ENCODE results near the gene PTGER1.

GRCh38 chr19:14460935-14461334 is 14.2 kb downstream of the PTGER1 start:
- TF ChIP-seq, protein P1, sequence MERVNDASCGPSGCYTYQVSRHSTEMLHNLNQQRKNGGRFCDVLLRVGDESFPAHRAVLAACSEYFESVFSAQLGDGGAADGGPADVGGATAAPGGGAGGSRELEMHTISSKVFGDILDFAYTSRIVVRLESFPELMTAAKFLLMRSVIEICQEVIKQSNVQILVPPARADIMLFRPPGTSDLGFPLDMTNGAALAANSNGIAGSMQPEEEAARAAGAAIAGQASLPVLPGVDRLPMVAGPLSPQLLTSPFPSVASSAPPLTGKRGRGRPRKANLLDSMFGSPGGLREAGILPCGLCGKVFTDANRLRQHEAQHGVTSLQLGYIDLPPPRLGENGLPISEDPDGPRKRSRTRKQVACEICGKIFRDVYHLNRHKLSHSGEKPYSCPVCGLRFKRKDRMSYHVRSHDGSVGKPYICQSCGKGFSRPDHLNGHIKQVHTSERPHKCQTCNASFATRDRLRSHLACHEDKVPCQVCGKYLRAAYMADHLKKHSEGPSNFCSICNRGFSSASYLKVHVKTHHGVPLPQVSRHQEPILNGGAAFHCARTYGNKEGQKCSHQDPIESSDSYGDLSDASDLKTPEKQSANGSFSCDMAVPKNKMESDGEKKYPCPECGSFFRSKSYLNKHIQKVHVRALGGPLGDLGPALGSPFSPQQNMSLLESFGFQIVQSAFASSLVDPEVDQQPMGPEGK (CRISPR knock-in tag; IDR thresholded peaks at IDR 0.05; ENCODE audit: borderline replicate concordance), result no peak
- no peak for TF ChIP-seq BACH2 (CRISPR knock-in tag; IDR thresholded peaks at IDR 0.05; ENCODE audit: borderline replicate concordance)
- TF ChIP-seq, protein P2, sequence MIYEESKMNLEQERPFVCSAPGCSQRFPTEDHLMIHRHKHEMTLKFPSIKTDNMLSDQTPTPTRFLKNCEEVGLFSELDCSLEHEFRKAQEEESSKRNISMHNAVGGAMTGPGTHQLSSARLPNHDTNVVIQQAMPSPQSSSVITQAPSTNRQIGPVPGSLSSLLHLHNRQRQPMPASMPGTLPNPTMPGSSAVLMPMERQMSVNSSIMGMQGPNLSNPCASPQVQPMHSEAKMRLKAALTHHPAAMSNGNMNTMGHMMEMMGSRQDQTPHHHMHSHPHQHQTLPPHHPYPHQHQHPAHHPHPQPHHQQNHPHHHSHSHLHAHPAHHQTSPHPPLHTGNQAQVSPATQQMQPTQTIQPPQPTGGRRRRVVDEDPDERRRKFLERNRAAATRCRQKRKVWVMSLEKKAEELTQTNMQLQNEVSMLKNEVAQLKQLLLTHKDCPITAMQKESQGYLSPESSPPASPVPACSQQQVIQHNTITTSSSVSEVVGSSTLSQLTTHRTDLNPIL (CRISPR knock-in tag; IDR thresholded peaks at IDR 0.05; ENCODE audit: low read depth), result no peak
- no peak for TF ChIP-seq POU6F1 (CRISPR knock-in tag; IDR thresholded peaks at IDR 0.05; ENCODE audit: borderline replicate concordance, low read depth)
- no peak for TF ChIP-seq ZFP3 (CRISPR knock-in tag; IDR thresholded peaks at IDR 0.05)
- no peak for TF ChIP-seq SNAI2 (CRISPR knock-in tag; IDR thresholded peaks at IDR 0.05)
- no peak for TF ChIP-seq RARB (CRISPR knock-in tag; IDR thresholded peaks at IDR 0.05)

Data from SK-N-SH treated with all-trans-retinoic acid at 6 μM for 48 hours (cell line).